ENCODE data around the gene HAUS3. TPM values are rescaled to one million over a fixed set of nuclear protein-coding genes. Genes with fewer than 3 reads are reported as not detected.

Gene HAUS3
- total and polyA plus RNA-seq, 2 experiments from 2014 or later = 7.1 to 9.8 TPM

DNA sequence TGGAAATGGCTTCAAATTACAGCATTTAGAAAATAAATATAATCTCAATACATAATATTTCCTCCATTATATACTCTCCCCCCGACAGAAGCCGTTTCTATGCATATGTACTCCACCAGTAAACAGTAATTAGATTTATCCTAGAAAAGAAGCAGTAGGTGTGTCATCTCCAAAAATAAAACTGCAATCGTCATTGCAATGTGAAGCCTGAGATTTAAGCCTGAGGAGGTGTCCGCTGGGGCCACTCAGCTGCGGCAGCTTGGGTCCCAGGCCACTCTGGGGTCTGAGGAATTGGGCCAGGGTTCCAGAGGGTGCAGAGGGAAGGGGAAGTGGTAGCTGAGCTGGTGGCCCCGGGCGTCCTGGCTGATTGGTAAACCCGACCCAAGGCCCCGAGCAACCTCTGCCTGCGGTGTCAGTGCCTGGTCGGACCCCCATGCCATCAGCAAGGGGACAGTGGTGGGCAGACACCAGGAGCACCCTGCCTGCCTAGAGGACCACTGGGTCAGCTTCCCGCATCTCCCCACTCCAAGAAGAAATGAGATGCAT lies 27.8 kb upstream of the HAUS3 start:
- WGBS (ENCODE audit: low lambda C conversion rate, missing lambda C conversion rate) = 88% methylated on average over 12 of the region's 12 CpGs

DNA sequence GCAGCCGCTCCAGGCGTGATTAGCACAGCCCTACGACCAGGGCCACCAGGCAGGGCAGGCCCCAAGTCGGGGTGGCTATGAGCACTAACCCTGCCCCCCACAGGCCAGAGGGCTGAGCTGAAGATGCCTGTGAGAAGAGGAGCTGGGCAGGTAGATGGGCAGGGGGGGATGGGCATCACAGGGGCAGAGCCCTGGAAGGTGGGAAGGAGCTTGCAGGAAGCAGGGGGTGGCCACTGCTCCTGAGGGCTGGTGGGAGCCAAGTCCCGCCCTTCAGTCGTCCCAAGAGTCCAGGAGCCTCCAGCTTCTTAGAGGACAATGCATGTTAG lies 27.2 kb upstream of the HAUS3 start:
- Histone ChIP-seq H3K79me2 (no peaks in the 10 kb centered on the region), H3K9me2 (replicated peaks; ENCODE audit: insufficient read depth) (no peaks in the 10 kb centered on the region), H3K9me3 (ENCODE audit: low read depth) (no peaks in the 10 kb centered on the region), H3K4me3 (no peak overlapping the region), H2AFZ (no peak overlapping the region), H4K20me1 (ENCODE audit: insufficient read depth, poor library complexity, severe bottlenecking) (no peaks in the 10 kb centered on the region), H3K27ac (no peak overlapping the region), H3K36me3 (replicated peaks; ENCODE audit: insufficient read depth, low read depth) (no peaks in the 10 kb centered on the region), H3K4me2 (no peak overlapping the region), H3K4me1 (ENCODE audit: insufficient read depth) (no peaks in the 10 kb centered on the region), H3K27me3 (no peaks in the 10 kb centered on the region)
- no peak for DNase-seq (ENCODE audit: low spot score)
- 75% methylated on average over 6 of the region's 6 CpGs for WGBS (ENCODE audit: low lambda C conversion rate, missing lambda C conversion rate)
- no peak for TF ChIP-seq EZH2 (IDR thresholded peaks at IDR 0.05; ENCODE audit: borderline replicate concordance)
- TF ChIP-seq, protein P1, sequence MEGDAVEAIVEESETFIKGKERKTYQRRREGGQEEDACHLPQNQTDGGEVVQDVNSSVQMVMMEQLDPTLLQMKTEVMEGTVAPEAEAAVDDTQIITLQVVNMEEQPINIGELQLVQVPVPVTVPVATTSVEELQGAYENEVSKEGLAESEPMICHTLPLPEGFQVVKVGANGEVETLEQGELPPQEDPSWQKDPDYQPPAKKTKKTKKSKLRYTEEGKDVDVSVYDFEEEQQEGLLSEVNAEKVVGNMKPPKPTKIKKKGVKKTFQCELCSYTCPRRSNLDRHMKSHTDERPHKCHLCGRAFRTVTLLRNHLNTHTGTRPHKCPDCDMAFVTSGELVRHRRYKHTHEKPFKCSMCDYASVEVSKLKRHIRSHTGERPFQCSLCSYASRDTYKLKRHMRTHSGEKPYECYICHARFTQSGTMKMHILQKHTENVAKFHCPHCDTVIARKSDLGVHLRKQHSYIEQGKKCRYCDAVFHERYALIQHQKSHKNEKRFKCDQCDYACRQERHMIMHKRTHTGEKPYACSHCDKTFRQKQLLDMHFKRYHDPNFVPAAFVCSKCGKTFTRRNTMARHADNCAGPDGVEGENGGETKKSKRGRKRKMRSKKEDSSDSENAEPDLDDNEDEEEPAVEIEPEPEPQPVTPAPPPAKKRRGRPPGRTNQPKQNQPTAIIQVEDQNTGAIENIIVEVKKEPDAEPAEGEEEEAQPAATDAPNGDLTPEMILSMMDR (IDR thresholded peaks at IDR 0.05; ENCODE audit: poor library complexity) = no peak
- TF ChIP-seq EZH2phosphoT487 (IDR thresholded peaks at IDR 0.05; ENCODE audit: low read depth, severe bottlenecking, unreplicated experiment) = no peak

More for the DNA sequence above, 27.8 kb upstream of the HAUS3 start:
- no peaks in the 10 kb centered on the region for H3K36me3 ChIP-seq (replicated peaks; ENCODE audit: insufficient read depth, low read depth)
- no peak overlapping the region for H2AFZ ChIP-seq
- no peak for DNase-seq (ENCODE audit: low spot score)
- no peaks in the 10 kb centered on the region for H3K9me2 ChIP-seq (replicated peaks; ENCODE audit: insufficient read depth)
- TF ChIP-seq EZH2 (IDR thresholded peaks at IDR 0.05; ENCODE audit: borderline replicate concordance) (no peak), EZH2phosphoT487 (IDR thresholded peaks at IDR 0.05; ENCODE audit: low read depth, severe bottlenecking, unreplicated experiment) (no peak)
- TF ChIP-seq, protein P1 (IDR thresholded peaks at IDR 0.05; ENCODE audit: poor library complexity) = no peak
- no peak overlapping the region for H3K4me2 ChIP-seq
- no peaks in the 10 kb centered on the region for H4K20me1 ChIP-seq (ENCODE audit: insufficient read depth, poor library complexity, severe bottlenecking)
- no peaks in the 10 kb centered on the region for H3K27me3 ChIP-seq
- H3K9me3 ChIP-seq (ENCODE audit: low read depth) = no peaks in the 10 kb centered on the region
- H3K4me1 ChIP-seq (ENCODE audit: insufficient read depth) = no peaks in the 10 kb centered on the region
- H3K79me2 ChIP-seq = no peaks in the 10 kb centered on the region
- H3K27ac ChIP-seq = no peak overlapping the region
- no peak overlapping the region for H3K4me3 ChIP-seq

DNA sequence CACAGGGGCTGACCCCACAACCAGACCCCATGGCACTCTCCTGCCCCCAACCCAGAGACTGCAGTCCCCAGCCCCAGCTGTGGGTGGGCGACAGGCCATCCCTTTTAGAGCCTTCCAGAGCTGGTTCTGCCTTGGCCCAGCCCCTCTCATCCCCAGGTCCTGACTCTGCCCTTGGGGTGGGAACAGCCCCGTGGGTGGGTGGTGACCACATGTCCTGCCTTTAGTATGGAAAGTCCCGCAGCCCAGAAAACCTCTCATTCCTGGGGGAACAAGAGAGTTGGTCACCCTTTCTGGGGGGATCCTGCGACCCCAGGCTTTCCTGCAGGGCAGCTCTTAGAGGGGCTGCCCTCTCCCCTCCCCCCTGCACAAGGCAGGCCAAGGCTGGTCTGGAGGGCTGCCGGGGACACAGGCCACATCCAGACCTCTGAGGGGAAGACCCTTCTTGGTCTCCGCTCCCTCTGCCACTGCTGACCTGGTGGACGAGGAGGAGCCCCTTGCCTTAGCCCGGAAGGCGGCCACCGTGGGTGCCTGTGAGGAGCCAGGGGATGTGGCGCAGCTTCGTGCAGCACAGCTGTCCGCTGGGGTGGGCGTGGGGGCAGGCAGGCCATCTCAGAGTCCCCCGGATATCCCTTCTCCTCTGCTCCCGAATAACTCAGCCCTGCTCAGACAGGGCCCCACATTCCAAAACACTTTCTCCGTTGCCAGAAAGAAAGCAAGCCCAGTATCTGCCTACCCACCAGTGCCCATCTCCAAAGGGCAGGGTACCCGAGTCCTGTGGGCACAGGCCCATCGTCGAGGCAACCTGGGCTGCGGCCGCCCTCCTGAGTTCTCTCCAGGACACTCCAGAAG lies 26.7 kb upstream of the HAUS3 start:
- Histone ChIP-seq H3K9me3 (ENCODE audit: low read depth) (no peaks in the 10 kb centered on the region), H3K36me3 (replicated peaks; ENCODE audit: insufficient read depth, low read depth) (no peaks in the 10 kb centered on the region), H3K9me2 (replicated peaks; ENCODE audit: insufficient read depth) (no peaks in the 10 kb centered on the region), H3K79me2 (no peaks in the 10 kb centered on the region), H3K4me1 (ENCODE audit: insufficient read depth) (no peaks in the 10 kb centered on the region), H3K27ac (no peak overlapping the region), H3K4me3 (no peak overlapping the region), H3K27me3 (no peaks in the 10 kb centered on the region), H2AFZ (no peak overlapping the region), H3K4me2 (no peak overlapping the region), H4K20me1 (ENCODE audit: insufficient read depth, poor library complexity, severe bottlenecking) (no peaks in the 10 kb centered on the region)
- no peak for DNase-seq (ENCODE audit: low spot score)
- WGBS (ENCODE audit: low lambda C conversion rate, missing lambda C conversion rate) = 90% methylated on average over 18 of the region's 22 CpGs
- TF ChIP-seq EZH2phosphoT487 (IDR thresholded peaks at IDR 0.05; ENCODE audit: low read depth, severe bottlenecking, unreplicated experiment) = no peak
- TF ChIP-seq EZH2 (IDR thresholded peaks at IDR 0.05; ENCODE audit: borderline replicate concordance) = no peak
- TF ChIP-seq, protein P1 (IDR thresholded peaks at IDR 0.05; ENCODE audit: poor library complexity) = no peak

All from hepatocyte (in vitro differentiated cells).